GM18520 (cell line): ENCODE data around the gene CNST.
"Not testable (repeated sequence)": the region's sequence is repeated elsewhere in the genome, so short reads cannot be mapped to it uniquely, and the experiment has no call there.

Experiments
- ATAC-seq: cut with Tn5 transposase; IDR thresholded peaks from one replicate; pipeline ENCODE4 v1.9.1; 2021; ENCODE audit not compliant: unreplicated experiment

Gene CNST

GRCh38 chr1:246703581-246703980 lies 137.3 kb downstream of the CNST start:
- no peak for ATAC-seq

DNA sequence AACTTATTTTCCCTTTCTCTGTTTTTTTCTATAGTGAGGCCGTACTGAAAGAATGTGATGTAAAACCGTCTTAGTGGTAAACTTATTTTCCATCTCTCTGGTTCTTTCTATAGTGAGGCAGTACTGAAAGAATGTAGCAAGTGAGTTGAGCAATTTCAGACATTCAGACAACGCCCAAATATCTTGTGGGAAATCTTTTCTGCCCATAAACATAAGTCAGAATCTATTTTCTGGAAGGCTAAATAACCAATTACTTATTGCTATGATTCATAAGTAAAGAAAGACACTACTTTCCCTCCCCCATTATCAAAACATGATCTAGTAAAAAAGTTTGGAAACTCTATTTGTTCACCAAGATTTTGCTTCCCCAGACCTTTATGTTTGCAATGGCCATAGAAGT lies 139.1 kb downstream of the CNST start:
- no peak for ATAC-seq

DNA sequence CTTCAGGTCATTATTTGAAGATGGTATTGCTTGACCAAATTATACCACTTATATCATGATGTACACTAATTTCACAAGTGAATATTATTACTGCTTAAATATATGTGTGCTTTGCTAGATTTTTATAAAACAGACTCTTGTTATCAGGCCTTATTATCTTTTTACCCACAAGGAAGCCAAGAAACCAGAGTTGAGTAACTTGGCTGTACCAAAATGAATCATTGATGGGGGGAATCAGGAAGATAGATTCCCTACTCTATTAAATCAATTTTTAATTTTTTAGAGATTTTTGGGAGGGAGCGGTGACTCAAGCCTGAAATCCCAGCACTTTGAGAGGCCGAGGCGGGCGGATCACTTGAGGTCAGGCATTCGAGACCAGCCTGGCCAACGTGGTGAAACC lies 141.9 kb downstream of the CNST start:
- no peak for ATAC-seq

- ATAC-seq, result no peak
These were observed 142.9 kb downstream of the CNST start for GRCh38 chr1:246709196-246709595.

GRCh38 chr1:246709835-246710234 lies 143.6 kb downstream of the CNST start:
- ATAC-seq, result no peak

DNA sequence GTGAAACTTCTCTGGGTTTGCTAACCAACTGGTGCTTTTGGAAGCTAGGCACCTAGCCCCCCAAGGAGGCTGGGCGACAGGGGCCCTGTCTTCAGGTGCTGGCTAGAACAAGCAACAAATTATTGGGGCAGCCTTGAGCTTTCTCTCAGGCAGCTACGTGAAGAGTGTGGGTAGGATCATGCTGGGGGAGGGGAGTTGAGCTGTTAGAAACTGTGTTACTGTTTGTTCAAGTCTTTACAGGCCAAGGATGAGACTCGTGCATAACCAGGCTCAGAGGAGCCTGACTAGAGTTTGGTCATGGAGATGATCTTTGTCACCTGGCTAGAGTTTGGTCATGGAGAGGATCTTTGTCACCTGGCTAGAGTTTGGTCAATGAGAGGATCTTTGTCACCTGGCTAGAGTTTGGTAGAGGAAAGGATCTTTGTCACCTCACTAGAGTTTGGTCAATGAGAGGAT lies 145.3 kb downstream of the CNST start:
- ATAC-seq, result no peak

- not testable (repeated sequence) for ATAC-seq
These were observed 146.2 kb downstream of the CNST start for GRCh38 chr1:246712428-246712827.
